Measurements from ENCODE around the gene SLIT1.

- no peak for TF ChIP-seq CTCF (optimal IDR thresholded peaks at IDR 0.05 in 1 of 3, IDR thresholded peaks at IDR 0.05 in 1 of 3, conservative IDR thresholded peaks at IDR 0.05 in 1 of 3; ENCODE audit: extremely low read depth in 1 of 3, insufficient read depth in 2 of 3, low read length in 3 of 3)
- TF ChIP-seq EZH2 (IDR thresholded peaks at IDR 0.05; ENCODE audit: low read length), result no peak
Observed at GRCh38 chr10:97069576-97070362, 116.0 kb downstream of the SLIT1 start.

Measured in keratinocyte (primary cell).